Activated T-helper 17 cell treated with anti-CD3 and anti-CD28 coated beads, Interleukin-2, amount 50 U/mL, for 72 hours (primary cell): ENCODE data around the gene MRC2. TPM values are rescaled to one million over a fixed set of nuclear protein-coding genes. Genes with fewer than 3 reads are reported as not detected.
"Not testable (repeated sequence)": the region's sequence is repeated elsewhere in the genome, so short reads cannot be mapped to it uniquely, and the experiment has no call there.

ENCODE experiments used
- ATAC-seq: fragments of 150-1000 bp; cut with Tn5 transposase; replicated peaks from 2 replicates; pipeline ENCODE4 v1.10.0; 2021; ENCODE audit warnings: mild to moderate bottlenecking, moderate library complexity
- H3K27ac Mint-ChIP-seq: one replicate; pipeline ENCODE4 v1.8.0; 2022; ENCODE audit warnings: mixed read lengths
- H3K27me3 Mint-ChIP-seq: one replicate; pipeline ENCODE4 v1.8.0; 2022; ENCODE audit warnings: mixed read lengths
- H3K36me3 Mint-ChIP-seq: one replicate; pipeline ENCODE4 v1.8.0; 2022; ENCODE audit warnings: low read depth, mild to moderate bottlenecking, mixed read lengths
- H3K4me1 Mint-ChIP-seq: one replicate; pipeline ENCODE4 v1.8.0; 2022; ENCODE audit warnings: mixed read lengths
- H3K4me3 Mint-ChIP-seq: one replicate; pipeline ENCODE4 v1.8.0; 2022; ENCODE audit warnings: mild to moderate bottlenecking, mixed read lengths
- H3K9me3 Mint-ChIP-seq: one replicate; pipeline ENCODE4 v1.8.0; 2022; ENCODE audit warnings: mixed read lengths
- total RNA-seq, 2 donors: library from RNA; stranded (reverse); gene quantifications; one replicate each; pipeline ENCODE4 v1.2.3, GENCODE V29; 2022

MRC2 gene
- total RNA-seq, 2 donors from 2014 or later, result 21.0 to 22.2 TPM

- no peak for ATAC-seq
- Mint-ChIP-seq H3K27ac (no peak overlapping the region), H3K36me3 (no peaks in the 10 kb centered on the region), H3K9me3 (no peaks in the 10 kb centered on the region), H3K4me1 (peaks cover 5% of the 10 kb centered on the region), H3K27me3 (no peaks in the 10 kb centered on the region), H3K4me3 (no peak overlapping the region)
Observed at GRCh38 chr17:62681939-62682381, 54.5 kb downstream of the MRC2 start.

- no peaks in the 10 kb centered on the region for H3K36me3 Mint-ChIP-seq
- no peaks in the 10 kb centered on the region for H3K27me3 Mint-ChIP-seq
- H3K9me3 Mint-ChIP-seq, result no peaks in the 10 kb centered on the region
- no peak for ATAC-seq
- H3K4me1 Mint-ChIP-seq, result peaks cover 5% of the 10 kb centered on the region
- H3K4me3 Mint-ChIP-seq, result no peak overlapping the region
- no peak overlapping the region for H3K27ac Mint-ChIP-seq
Observed at GRCh38 chr17:62684179-62684578, 56.7 kb downstream of the MRC2 start.

- Mint-ChIP-seq H3K4me3 (no peak overlapping the region), H3K9me3 (no peaks in the 10 kb centered on the region), H3K27me3 (no peaks in the 10 kb centered on the region), H3K4me1 (peaks cover 5% of the 10 kb centered on the region), H3K27ac (no peak overlapping the region), H3K36me3 (no peaks in the 10 kb centered on the region)
- no peak for ATAC-seq
Observed at GRCh38 chr17:62687997-62688396, 60.5 kb downstream of the MRC2 start.

- Mint-ChIP-seq H3K27ac (peak overlapping the region; percentile 12), H3K36me3 (no peaks in the 10 kb centered on the region)
Observed at GRCh38 chr17:62688398-62689160, 61.1 kb downstream of the MRC2 start.

GRCh38 chr17:62689441-62690167, 62.1 kb downstream of the MRC2 start:
- H3K4me1 Mint-ChIP-seq, result peaks cover 5% of the 10 kb centered on the region
- no peak overlapping the region for H3K4me3 Mint-ChIP-seq
- no peak for ATAC-seq
- H3K9me3 Mint-ChIP-seq, result no peaks in the 10 kb centered on the region
- no peaks in the 10 kb centered on the region for H3K27me3 Mint-ChIP-seq
- H3K36me3 Mint-ChIP-seq, result no peaks in the 10 kb centered on the region
- H3K27ac Mint-ChIP-seq, result no peak overlapping the region

More at GRCh38 chr17:62688398-62689160, 61.1 kb downstream of the MRC2 start:
- ATAC-seq, result no peak
- Mint-ChIP-seq H3K4me3 (no peak overlapping the region), H3K9me3 (no peaks in the 10 kb centered on the region), H3K27me3 (no peaks in the 10 kb centered on the region), H3K4me1 (peaks cover 5% of the 10 kb centered on the region)

- no peaks in the 10 kb centered on the region for H3K36me3 Mint-ChIP-seq
- H3K4me3 Mint-ChIP-seq, result no peak overlapping the region
- no peaks in the 10 kb centered on the region for H3K9me3 Mint-ChIP-seq
- H3K4me1 Mint-ChIP-seq, result peaks cover 1% of the 10 kb centered on the region
- no peak overlapping the region for H3K27ac Mint-ChIP-seq
- ATAC-seq, result no peak
- H3K27me3 Mint-ChIP-seq, result no peaks in the 10 kb centered on the region
Observed at GRCh38 chr17:62690168-62690897, 62.9 kb downstream of the MRC2 start.

- H3K9me3 Mint-ChIP-seq, H3K4me3 Mint-ChIP-seq, H3K27ac Mint-ChIP-seq, ATAC-seq, H3K27me3 Mint-ChIP-seq, H3K36me3 Mint-ChIP-seq, H3K4me1 Mint-ChIP-seq: not testable (repeated sequence)
Observed at GRCh38 chr17:62691589-62691915, 64.1 kb downstream of the MRC2 start.

GRCh38 chr17:62692159-62692651, 64.7 kb downstream of the MRC2 start:
- Mint-ChIP-seq H3K27ac (no peak overlapping the region), H3K27me3 (no peaks in the 10 kb centered on the region), H3K36me3 (no peaks in the 10 kb centered on the region), H3K9me3 (no peaks in the 10 kb centered on the region), H3K4me3 (no peak overlapping the region), H3K4me1 (no peaks in the 10 kb centered on the region)
- ATAC-seq, result no peak

- H3K27me3 Mint-ChIP-seq, result no peaks in the 10 kb centered on the region
- H3K36me3 Mint-ChIP-seq, result no peaks in the 10 kb centered on the region
- no peak overlapping the region for H3K4me3 Mint-ChIP-seq
- peak; percentile 52 for ATAC-seq
- H3K9me3 Mint-ChIP-seq, result no peaks in the 10 kb centered on the region
- H3K27ac Mint-ChIP-seq, result no peak overlapping the region
- H3K4me1 Mint-ChIP-seq, result no peaks in the 10 kb centered on the region
Observed at GRCh38 chr17:62692721-62693431, 65.4 kb downstream of the MRC2 start.

- H3K4me3 Mint-ChIP-seq, result no peak overlapping the region
- ATAC-seq, result no peak
- H3K9me3 Mint-ChIP-seq, result no peaks in the 10 kb centered on the region
- H3K36me3 Mint-ChIP-seq, result no peaks in the 10 kb centered on the region
- peak overlapping the region; percentile 17 for H3K27ac Mint-ChIP-seq
- H3K4me1 Mint-ChIP-seq, result no peaks in the 10 kb centered on the region
- H3K27me3 Mint-ChIP-seq, result no peaks in the 10 kb centered on the region
Observed at GRCh38 chr17:62693616-62694409, 66.3 kb downstream of the MRC2 start.

- H3K27ac Mint-ChIP-seq, H3K27me3 Mint-ChIP-seq: not testable (repeated sequence)
Observed at GRCh38 chr17:62695093-62695738, 67.7 kb downstream of the MRC2 start.

GRCh38 chr17:62696256-62696655, 68.8 kb downstream of the MRC2 start:
- Mint-ChIP-seq H3K36me3 (no peaks in the 10 kb centered on the region), H3K4me1 (no peaks in the 10 kb centered on the region)

More at GRCh38 chr17:62695093-62695738, 67.7 kb downstream of the MRC2 start:
- not testable (repeated sequence) for H3K4me1 Mint-ChIP-seq, H3K4me3 Mint-ChIP-seq, H3K9me3 Mint-ChIP-seq, ATAC-seq, H3K36me3 Mint-ChIP-seq

More at GRCh38 chr17:62696256-62696655, 68.8 kb downstream of the MRC2 start:
- H3K4me3 Mint-ChIP-seq, result no peak overlapping the region
- no peak overlapping the region for H3K27ac Mint-ChIP-seq
- ATAC-seq, result no peak
- H3K27me3 Mint-ChIP-seq, result peaks cover 3% of the 10 kb centered on the region
- H3K9me3 Mint-ChIP-seq, result no peaks in the 10 kb centered on the region
